HCT116 (cell line): ENCODE data around the gene GABBR2.

Experiments
- EZH2phosphoT487 ChIP-seq: fragments of 200-600 bp; IDR thresholded peaks from 2 replicates; pipeline ENCODE4 v1.6.1; 2018; ENCODE audit warnings: antibody characterized with exemption, borderline replicate concordance
- POLR2A ChIP-seq: IDR thresholded peaks from 2 replicates; pipeline ENCODE4 v1.7.0; 2011; ENCODE audit warnings: borderline replicate concordance; ENCODE audit not compliant: insufficient read depth, insufficient read length; ENCODE audit errors: extremely low read depth
- RAD21 ChIP-seq: IDR thresholded peaks from 2 replicates; pipeline ENCODE4 v1.6.1; 2012; ENCODE audit warnings: low read depth, mild to moderate bottlenecking
- YY1 ChIP-seq: IDR thresholded peaks from 2 replicates; pipeline ENCODE4 v1.6.1; 2011; ENCODE audit warnings: low read length, low read depth, moderate library complexity, mild to moderate bottlenecking; ENCODE audit not compliant: insufficient replicate concordance; ENCODE audit errors: extremely low read depth
- TF ChIP-seq, protein P1 (sequence below), 3 experiments: fragments of 200-600 bp in 1 of 3; sonication (generic) in 1 of 3; IDR thresholded peaks in 2 of 3; conservative IDR thresholded peaks in 1 of 3; 2 replicates each; pipeline ENCODE4 v1.5.1; 2012 to 2017; ENCODE audit warnings: low read depth in 2 of 3, low read length in 2 of 3, antibody characterized with exemption in 1 of 3, borderline replicate concordance in 1 of 3, control low read depth in 1 of 3, mild to moderate bottlenecking in 1 of 3, mixed read lengths in 1 of 3, mixed run types in 1 of 3, moderate library complexity in 1 of 3; ENCODE audit not compliant: insufficient read depth in 1 of 3
- TF ChIP-seq, protein P2 (sequence below): IDR thresholded peaks from 2 replicates; pipeline ENCODE4 v1.6.1; 2012

DNA sequence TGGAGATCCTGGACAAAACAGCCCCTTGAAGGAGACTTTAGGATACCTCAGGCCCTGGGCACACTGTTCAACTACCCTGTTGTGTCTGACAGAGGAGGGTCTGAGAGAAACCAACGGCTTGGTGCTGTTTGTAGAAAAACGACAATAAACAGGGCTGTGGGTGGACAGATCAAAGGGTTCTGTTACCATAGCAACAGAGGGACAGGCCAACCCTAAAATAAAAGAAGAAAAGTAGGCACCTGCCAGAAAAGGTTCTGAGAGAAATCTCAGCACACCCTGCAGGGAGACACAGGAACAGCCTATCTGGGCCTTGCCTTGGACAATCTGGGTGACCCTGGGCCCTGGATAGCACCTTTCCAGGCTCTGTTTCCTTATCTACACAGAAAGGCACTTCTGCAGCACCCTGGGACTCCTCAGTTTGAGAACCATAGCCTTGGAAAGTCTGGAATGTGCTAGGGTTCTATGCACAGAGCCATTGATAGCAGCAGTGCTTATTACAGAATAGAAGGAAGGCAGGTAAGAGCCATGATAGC is 348.5 kb downstream of the GABBR2 start:
- TF ChIP-seq EZH2phosphoT487 (no peak), POLR2A (no peak), RAD21 (no peak), YY1 (no peak)
- TF ChIP-seq, protein P1, sequence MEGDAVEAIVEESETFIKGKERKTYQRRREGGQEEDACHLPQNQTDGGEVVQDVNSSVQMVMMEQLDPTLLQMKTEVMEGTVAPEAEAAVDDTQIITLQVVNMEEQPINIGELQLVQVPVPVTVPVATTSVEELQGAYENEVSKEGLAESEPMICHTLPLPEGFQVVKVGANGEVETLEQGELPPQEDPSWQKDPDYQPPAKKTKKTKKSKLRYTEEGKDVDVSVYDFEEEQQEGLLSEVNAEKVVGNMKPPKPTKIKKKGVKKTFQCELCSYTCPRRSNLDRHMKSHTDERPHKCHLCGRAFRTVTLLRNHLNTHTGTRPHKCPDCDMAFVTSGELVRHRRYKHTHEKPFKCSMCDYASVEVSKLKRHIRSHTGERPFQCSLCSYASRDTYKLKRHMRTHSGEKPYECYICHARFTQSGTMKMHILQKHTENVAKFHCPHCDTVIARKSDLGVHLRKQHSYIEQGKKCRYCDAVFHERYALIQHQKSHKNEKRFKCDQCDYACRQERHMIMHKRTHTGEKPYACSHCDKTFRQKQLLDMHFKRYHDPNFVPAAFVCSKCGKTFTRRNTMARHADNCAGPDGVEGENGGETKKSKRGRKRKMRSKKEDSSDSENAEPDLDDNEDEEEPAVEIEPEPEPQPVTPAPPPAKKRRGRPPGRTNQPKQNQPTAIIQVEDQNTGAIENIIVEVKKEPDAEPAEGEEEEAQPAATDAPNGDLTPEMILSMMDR (IDR thresholded peaks at IDR 0.05 in 2 of 3, conservative IDR thresholded peaks at IDR 0.05 in 1 of 3; ENCODE audit: borderline replicate concordance in 1 of 3, insufficient read depth in 1 of 3, low read depth in 2 of 3, low read length in 2 of 3) = no peak
- TF ChIP-seq, protein P2, sequence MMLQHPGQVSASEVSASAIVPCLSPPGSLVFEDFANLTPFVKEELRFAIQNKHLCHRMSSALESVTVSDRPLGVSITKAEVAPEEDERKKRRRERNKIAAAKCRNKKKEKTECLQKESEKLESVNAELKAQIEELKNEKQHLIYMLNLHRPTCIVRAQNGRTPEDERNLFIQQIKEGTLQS = no peak
